ENCODE measurements around the gene PLA2G7. TPM values are rescaled to one million over a fixed set of nuclear protein-coding genes. Genes with fewer than 3 reads are reported as not detected.
"Not testable (repeated sequence)": the region's sequence is repeated elsewhere in the genome, so short reads cannot be mapped to it uniquely, and the experiment has no call there.

The PLA2G7 gene
- polyA plus RNA-seq, 1 donor (not counting 4 experiments of a cell fraction or from before 2014, with no cell fraction given): 4.8 TPM

GRCh38 chr6:46772016-46772415 lies 36.8 kb upstream of the PLA2G7 start:
- no peaks in the 10 kb centered on the region for H3K9me1 ChIP-seq (ENCODE audit: control insufficient read depth, extremely low read depth, insufficient read depth, low read length)
- no peaks in the 10 kb centered on the region for H3K36me3 ChIP-seq (ENCODE audit: control insufficient read depth in 2 of 2, extremely low read depth in 1 of 2, insufficient read depth in 2 of 2, low read length in 2 of 2)
- no peak overlapping the region for H3K27ac ChIP-seq (ENCODE audit: control insufficient read depth, insufficient read depth, low read length)

GRCh38 chr6:46764961-46765360 lies 29.8 kb upstream of the PLA2G7 start:
- no peaks in the 10 kb centered on the region for H3K4me1 ChIP-seq (ENCODE audit: control insufficient read depth, extremely low read depth, insufficient read depth, low read length)
- TF ChIP-seq CTCF (optimal IDR thresholded peaks at IDR 0.05 in 1 of 3, IDR thresholded peaks at IDR 0.05 in 1 of 3, conservative IDR thresholded peaks at IDR 0.05 in 1 of 3; ENCODE audit: extremely low read depth in 1 of 3, insufficient read depth in 2 of 3, low read length in 3 of 3) (no peak), EZH2 (IDR thresholded peaks at IDR 0.05; ENCODE audit: low read length) (no peak)
- H2AFZ ChIP-seq (ENCODE audit: control insufficient read depth, low read length): no peak overlapping the region
- H3K4me2 ChIP-seq (ENCODE audit: control insufficient read depth, extremely low read depth, insufficient read depth, low read depth, low read length): no peak overlapping the region
- no peaks in the 10 kb centered on the region for H3K9me3 ChIP-seq (ENCODE audit: control insufficient read depth, low read depth, low read length)
- no peaks in the 10 kb centered on the region for H3K27me3 ChIP-seq (ENCODE audit: control insufficient read depth, extremely low read depth, insufficient read depth, low read length)
- DNase-seq (ENCODE audit: low read depth, low spot score) (no peak), FAIRE-seq (no peak)
- no peak overlapping the region for H3K9ac ChIP-seq (ENCODE audit: control insufficient read depth, extremely low read depth, insufficient read depth, low read length)
- H3K4me3 ChIP-seq (ENCODE audit: control insufficient read depth in 2 of 3, extremely low read depth in 1 of 3, insufficient read depth in 2 of 3, low read depth in 1 of 3, low read length in 3 of 3): no peak overlapping the region
- no peak overlapping the region for H3K27ac ChIP-seq (ENCODE audit: control insufficient read depth, insufficient read depth, low read length)
- H4K20me1 ChIP-seq (ENCODE audit: control insufficient read depth, extremely low read depth, insufficient read depth, low read length): no peaks in the 10 kb centered on the region
- H3K79me2 ChIP-seq (ENCODE audit: control insufficient read depth, insufficient read depth, low read length): no peaks in the 10 kb centered on the region
- H3K9me1 ChIP-seq (ENCODE audit: control insufficient read depth, extremely low read depth, insufficient read depth, low read length): no peaks in the 10 kb centered on the region
- H3K36me3 ChIP-seq (ENCODE audit: control insufficient read depth in 2 of 2, extremely low read depth in 1 of 2, insufficient read depth in 2 of 2, low read length in 2 of 2): no peaks in the 10 kb centered on the region
- dilution Hi-C loops (cut with MboI; ENCODE audit: extremely low pct_ligation_motif_present, low sequenced_read_pairs): no loop called here

More at GRCh38 chr6:46772016-46772415, 36.8 kb upstream of the PLA2G7 start:
- H4K20me1 ChIP-seq (ENCODE audit: control insufficient read depth, extremely low read depth, insufficient read depth, low read length): no peaks in the 10 kb centered on the region
- TF ChIP-seq CTCF (optimal IDR thresholded peaks at IDR 0.05 in 1 of 3, IDR thresholded peaks at IDR 0.05 in 1 of 3, conservative IDR thresholded peaks at IDR 0.05 in 1 of 3; ENCODE audit: extremely low read depth in 1 of 3, insufficient read depth in 2 of 3, low read length in 3 of 3) (no peak), EZH2 (IDR thresholded peaks at IDR 0.05; ENCODE audit: low read length) (no peak)
- no peak overlapping the region for H2AFZ ChIP-seq (ENCODE audit: control insufficient read depth, low read length)
- H3K9ac ChIP-seq (ENCODE audit: control insufficient read depth, extremely low read depth, insufficient read depth, low read length): no peak overlapping the region
- FAIRE-seq (no peak), DNase-seq (ENCODE audit: low read depth, low spot score) (no peak)
- no peaks in the 10 kb centered on the region for H3K9me3 ChIP-seq (ENCODE audit: control insufficient read depth, low read depth, low read length)
- no peak overlapping the region for H3K4me3 ChIP-seq (ENCODE audit: control insufficient read depth in 2 of 3, extremely low read depth in 1 of 3, insufficient read depth in 2 of 3, low read depth in 1 of 3, low read length in 3 of 3)
- no peaks in the 10 kb centered on the region for H3K79me2 ChIP-seq (ENCODE audit: control insufficient read depth, insufficient read depth, low read length)
- dilution Hi-C loops (cut with MboI; ENCODE audit: extremely low pct_ligation_motif_present, low sequenced_read_pairs): no loop called here
- H3K27me3 ChIP-seq (ENCODE audit: control insufficient read depth, extremely low read depth, insufficient read depth, low read length): no peaks in the 10 kb centered on the region
- H3K4me2 ChIP-seq (ENCODE audit: control insufficient read depth, extremely low read depth, insufficient read depth, low read depth, low read length): no peak overlapping the region
- H3K4me1 ChIP-seq (ENCODE audit: control insufficient read depth, extremely low read depth, insufficient read depth, low read length): no peaks in the 10 kb centered on the region

DNA sequence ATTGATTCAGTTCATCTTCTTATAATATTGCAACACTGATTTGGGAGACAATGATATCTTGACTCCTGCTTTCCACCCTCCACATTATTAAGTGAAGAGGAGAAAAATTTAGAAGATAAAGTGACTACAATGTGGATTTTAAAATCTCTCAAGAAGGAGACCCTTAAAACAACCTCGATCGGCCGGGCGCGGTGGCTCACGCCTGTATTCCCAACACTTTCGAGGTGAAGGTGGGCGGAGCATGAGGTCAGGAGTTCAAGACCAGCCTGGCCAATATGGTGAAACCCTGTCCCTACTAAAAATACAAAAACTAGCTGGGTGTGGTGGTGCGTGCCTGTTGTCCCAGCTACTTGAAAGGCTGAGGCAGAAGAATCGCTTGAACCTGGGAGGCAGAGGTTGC lies 29.1 kb upstream of the PLA2G7 start:
- H3K4me3 ChIP-seq (ENCODE audit: control insufficient read depth in 2 of 3, extremely low read depth in 1 of 3, insufficient read depth in 2 of 3, low read depth in 1 of 3, low read length in 3 of 3); H3K4me2 ChIP-seq (ENCODE audit: control insufficient read depth, extremely low read depth, insufficient read depth, low read depth, low read length); H3K36me3 ChIP-seq (ENCODE audit: control insufficient read depth in 2 of 2, extremely low read depth in 1 of 2, insufficient read depth in 2 of 2, low read length in 2 of 2); dilution Hi-C loops (cut with MboI; ENCODE audit: extremely low pct_ligation_motif_present, low sequenced_read_pairs); DNase-seq (ENCODE audit: low read depth, low spot score); H3K9me1 ChIP-seq (ENCODE audit: control insufficient read depth, extremely low read depth, insufficient read depth, low read length); H4K20me1 ChIP-seq (ENCODE audit: control insufficient read depth, extremely low read depth, insufficient read depth, low read length); H3K27me3 ChIP-seq (ENCODE audit: control insufficient read depth, extremely low read depth, insufficient read depth, low read length); H3K4me1 ChIP-seq (ENCODE audit: control insufficient read depth, extremely low read depth, insufficient read depth, low read length); H2AFZ ChIP-seq (ENCODE audit: control insufficient read depth, low read length); H3K9ac ChIP-seq (ENCODE audit: control insufficient read depth, extremely low read depth, insufficient read depth, low read length); H3K79me2 ChIP-seq (ENCODE audit: control insufficient read depth, insufficient read depth, low read length); H3K9me3 ChIP-seq (ENCODE audit: control insufficient read depth, low read depth, low read length); H3K27ac ChIP-seq (ENCODE audit: control insufficient read depth, insufficient read depth, low read length); FAIRE-seq: not testable (repeated sequence)

Measured in keratinocyte (primary cell).